HepG2 (cell line): ENCODE measurements around the gene ADAR. TPM values are rescaled to one million over a fixed set of nuclear protein-coding genes. Genes with fewer than 3 reads are reported as not detected.

ENCODE experiments used
- ATAC-seq: fragments of 200-7000 bp; cut with Tn5 transposase; 3 replicates; pipeline ENCODE4 v1.9.1; 2020; ENCODE audit warnings: mild to moderate bottlenecking, moderate library complexity
- BruUV-seq: library from RNA; stranded (reverse); fragments of 400-500 nt; replicated peaks from 2 replicates; lab custom pipeline; 2021; lab: Mats Ljungman, UMichigan
- CTCF ChIA-PET: fragments of 300-600 bp; formaldehyde crosslinking; extraction: SDS; loops from one replicate; lab custom pipeline; 2021; ENCODE audit warnings: low total read pairs, inconsistent platforms, low intra/inter-chr PET ratio; lab: Yijun Ruan, JAX
- POLR2A ChIA-PET: fragments of 350-600 bp; sonication (Branson Sonifier 250); formaldehyde crosslinking; loops from one replicate; lab custom pipeline; 2020; ENCODE audit warnings: antibody characterized with exemption, inconsistent platforms; lab: Yijun Ruan, JAX
- DNase-seq: peaks from one replicate; pipeline ENCODE4 v3.0.0-alpha.2; 2015; ENCODE audit warnings: low spot score
- FAIRE-seq: peaks from 3 replicates; lab custom pipeline; 2011; peaks lifted over from hg19 to GRCh38; lab: Jason Lieb, UNC
- H2AFZ ChIP-seq: one replicate; pipeline ENCODE4 v1.6.1; 2011; ENCODE audit warnings: low read length, inconsistent platforms
- H3K27ac ChIP-seq: fragments of 300-600 bp; 3 replicates; pipeline ENCODE4 v1.8.0; 2011; ENCODE audit warnings: mixed run types, mild to moderate bottlenecking, mixed read lengths, low read length, inconsistent platforms; ENCODE audit not compliant: insufficient read depth; ENCODE audit errors: extremely low read length
- H3K27me3 ChIP-seq, 2 experiments: fragments of 200-600 bp in 1 of 2; 2 replicates in 1 of 2; 3 replicates in 1 of 2; pipeline versions ENCODE4 v1.6.0 to v1.8.0; 2011; ENCODE audit warnings: low read length in 2 of 2, mild to moderate bottlenecking in 2 of 2, moderate library complexity in 2 of 2, inconsistent platforms in 1 of 2; ENCODE audit not compliant: insufficient read depth in 2 of 2, control insufficient read depth in 1 of 2
- H3K36me3 ChIP-seq, 2 experiments: fragments of 200-600 bp in 1 of 2; replicated peaks in 1 of 2; 2 replicates in 1 of 2; 3 replicates in 1 of 2; pipeline versions ENCODE4 v1.5.1 to v1.8.0; 2011; ENCODE audit warnings: low read length in 2 of 2, inconsistent platforms in 1 of 2; ENCODE audit not compliant: insufficient read depth in 2 of 2, control insufficient read depth in 1 of 2
- H3K4me1 ChIP-seq: 2 replicates; pipeline ENCODE4 v1.5.1; 2012; ENCODE audit warnings: low read length, inconsistent platforms; ENCODE audit not compliant: insufficient read depth
- H3K4me2 ChIP-seq: 2 replicates; pipeline ENCODE4 v1.6.0; 2011; ENCODE audit warnings: low read depth, low read length, inconsistent platforms
- H3K4me3 ChIP-seq, 3 experiments: fragments of 200-600 bp in 1 of 3; sonication (generic), shearing (Covaris generic) in 1 of 3; replicated peaks in 1 of 3; 2 replicates each; pipeline ENCODE4 v1.5.1; 2011 to 2016; ENCODE audit warnings: low read length in 3 of 3, inconsistent platforms in 2 of 3, low read depth in 2 of 3, mild to moderate bottlenecking in 2 of 3, control low read depth in 1 of 3, mixed read lengths in 1 of 3; ENCODE audit not compliant: insufficient read depth in 1 of 3
- H3K79me2 ChIP-seq: one replicate; pipeline ENCODE4 v1.6.1; 2011; ENCODE audit warnings: low read length, inconsistent platforms; ENCODE audit not compliant: insufficient read depth
- H3K9ac ChIP-seq: 2 replicates; pipeline ENCODE4 v1.6.0; 2011; ENCODE audit warnings: mild to moderate bottlenecking, low read depth, low read length, inconsistent platforms; ENCODE audit not compliant: insufficient read depth
- H3K9me3 ChIP-seq: 2 replicates; pipeline ENCODE4 v1.5.1; 2012; ENCODE audit warnings: mild to moderate bottlenecking, low read length
- H4K20me1 ChIP-seq: 2 replicates; pipeline ENCODE4 v1.6.0; 2011; ENCODE audit warnings: inconsistent platforms, mild to moderate bottlenecking, low read length, moderate library complexity; ENCODE audit not compliant: insufficient read depth
- GABPB1 ChIP-seq: IDR thresholded peaks from 2 replicates; pipeline ENCODE4 v1.6.1; 2016; ENCODE audit warnings: mild to moderate bottlenecking, missing genetic modification reagents, moderate library complexity, missing compliant biosample characterization
- MAFF ChIP-seq: IDR thresholded peaks from 2 replicates; pipeline ENCODE4 v1.6.1; 2011; ENCODE audit warnings: low read depth, low read length, improper control_type of control experiment
- MAFK ChIP-seq, 2 experiments: IDR thresholded peaks in 1 of 2; conservative IDR thresholded peaks in 1 of 2; 2 replicates each; pipeline ENCODE4 v1.6.1; 2011; ENCODE audit warnings: improper control_type of control experiment in 2 of 2, low read length in 2 of 2
- MTA3 ChIP-seq: sonication (generic); formaldehyde crosslinking; IDR thresholded peaks from 2 replicates; pipeline ENCODE4 v1.4.0; 2020; ENCODE audit warnings: missing genetic modification reagents
- POGZ ChIP-seq: sonication (generic); formaldehyde crosslinking; IDR thresholded peaks from 2 replicates; pipeline ENCODE4 v1.4.0; 2020; ENCODE audit warnings: mild to moderate bottlenecking, missing genetic modification reagents
- PRDM15 ChIP-seq: sonication (generic); formaldehyde crosslinking; IDR thresholded peaks from 2 replicates; pipeline ENCODE4 v1.4.0; 2020; ENCODE audit warnings: missing genetic modification reagents
- TEAD3 ChIP-seq: optimal IDR thresholded peaks from 2 replicates; pipeline ENCODE3; 2016; ENCODE audit warnings: borderline replicate concordance
- TSC22D2 ChIP-seq: sonication (generic); formaldehyde crosslinking; IDR thresholded peaks from 2 replicates; pipeline ENCODE4 v1.5.1; 2020; ENCODE audit warnings: missing genetic modification reagents, mild to moderate bottlenecking, borderline replicate concordance
- WGBS: methylation state at CpG from one replicate; pipeline ENCODE4 v1.1.6; 2017; ENCODE audit warnings: low lambda C conversion rate; 5-methylcytosine and 5-hydroxymethylcytosine counted together
- in situ Hi-C: cut with HindIII; loops from 2 replicates; pipeline ENCODE4 v1.10.0; 2017; ENCODE audit warnings: low pct_unique_long_range_greater_than_20kb; ENCODE audit not compliant: extremely low pct_ligation_motif_present
- intact Hi-C: fragments of 100-400 bp; cut with micrococcal nuclease; formaldehyde crosslinking; loops from one replicate; pipeline ENCODE4 v1.10.0; 2022; ENCODE audit not compliant: unreplicated experiment
- polyA plus RNA-seq, 8 experiments: library from polyadenylated mRNA; depleted of rRNA in 3 of 8; stranded (reverse) in 7 of 8; unstranded in 1 of 8; fragments of >200 nt; fragmentation: Illumina TruSeq in 4 of 8; extraction: Trizol in 4 of 8; gene quantifications; 2 replicates each; pipeline versions ENCODE4 v1.2.1 to v1.2.3, GENCODE V29; 2011 to 2016; ENCODE audit warnings: low read depth in 4 of 8, missing spikeins in 1 of 8, mixed read lengths in 1 of 8; ENCODE audit not compliant: insufficient read depth in 1 of 8
- total RNA-seq, 5 experiments: library from RNA; depleted of rRNA; stranded (reverse); fragments of >200 nt; fragmentation: Illumina TruSeq; extraction: Trizol; gene quantifications; 2 replicates each; pipeline ENCODE4 v1.2.3, GENCODE V29; 2016; ENCODE audit warnings: low read depth in 1 of 5

The ADAR gene
- total and polyA plus RNA-seq, 2 of the 13 experiments (the other 11 are each of a cell fraction or from before 2014, with no cell fraction given): 70.8 to 86.2 TPM

- no peak overlapping the region for H3K4me2 ChIP-seq
- H3K9me3 ChIP-seq: no peaks in the 10 kb centered on the region
- H3K27me3 ChIP-seq: no peaks in the 10 kb centered on the region
- DNase-seq (no peak), FAIRE-seq (no peak), ATAC-seq (no peak)
- no TSS peak for BruUV-seq
- H3K4me3 ChIP-seq: no peak overlapping the region
- TF ChIP-seq TEAD3 (CRISPR knock-in tag) (no peak), MAFK (conservative IDR thresholded peaks at IDR 0.05 in 1 of 2, IDR thresholded peaks at IDR 0.05 in 1 of 2; ENCODE audit: low read length in 2 of 2) (peak; percentile 87 to 91), GABPB1 (CRISPR knock-in tag) (no peak), MAFF (peak; percentile 84), TSC22D2 (CRISPR knock-in tag) (no peak), POGZ (CRISPR knock-in tag) (no peak), MTA3 (CRISPR knock-in tag) (no peak), PRDM15 (CRISPR knock-in tag) (no peak)
- intact Hi-C loops (no loop called here), in situ Hi-C loops (no loop called here)
- CTCF ChIA-PET: no interaction called here
- no peaks in the 10 kb centered on the region for H3K36me3 ChIP-seq
- no peaks in the 10 kb centered on the region for H4K20me1 ChIP-seq
- H3K27ac ChIP-seq: no peak overlapping the region
- WGBS: 2% methylated on average over 2 of the region's 2 CpGs
- no peak overlapping the region for H3K9ac ChIP-seq
- POLR2A ChIA-PET: no interaction called here
- no peaks in the 10 kb centered on the region for H3K79me2 ChIP-seq
- H3K4me1 ChIP-seq: no peaks in the 10 kb centered on the region
- H2AFZ ChIP-seq: no peak overlapping the region
These were observed 27.2 kb upstream of the ADAR start for GRCh38 chr1:154635171-154635570.
